Erythroblast (primary cell): ENCODE measurements around the gene CCDC174.

Experiments
- DNase-seq, 2 experiments: peaks; one replicate each; lab custom pipeline; 2025; lab: John Stamatoyannopoulos, UW
- GATA1 ChIP-seq: IDR thresholded peaks from 2 replicates; pipeline ENCODE4 v1.6.1; 2011; ENCODE audit warnings: low read depth, mild to moderate bottlenecking, control low read depth, low read length, moderate library complexity
- POLR2A ChIP-seq: IDR thresholded peaks from 2 replicates; pipeline ENCODE4 v1.6.1; 2011; ENCODE audit warnings: mild to moderate bottlenecking, low read length

The CCDC174 gene

GRCh38 chr3:14687360-14687759 lies 35.8 kb downstream of the CCDC174 start:
- DNase-seq, result no peak
- TF ChIP-seq GATA1 (no peak), POLR2A (no peak)

GRCh38 chr3:14688525-14688924 lies 37.0 kb downstream of the CCDC174 start:
- no peak for DNase-seq
- TF ChIP-seq GATA1 (no peak), POLR2A (no peak)

GRCh38 chr3:14689247-14689980 lies 37.9 kb downstream of the CCDC174 start:
- no peak for DNase-seq
- TF ChIP-seq GATA1 (no peak), POLR2A (no peak)

- TF ChIP-seq GATA1, result no peak
- TF ChIP-seq POLR2A, result no peak
Measured at GRCh38 chr3:14691239-14691638, 39.7 kb downstream of the CCDC174 start.

GRCh38 chr3:14691719-14692118 lies 40.2 kb downstream of the CCDC174 start:
- TF ChIP-seq GATA1, result no peak
- TF ChIP-seq POLR2A, result no peak
- DNase-seq, result no peak

More at GRCh38 chr3:14691239-14691638, 39.7 kb downstream of the CCDC174 start:
- DNase-seq, result no peak

- DNase-seq, result no peak
- TF ChIP-seq POLR2A (no peak), GATA1 (no peak)
Measured at GRCh38 chr3:14698601-14699244, 47.2 kb downstream of the CCDC174 start.

GRCh38 chr3:14699643-14700042 lies 48.1 kb downstream of the CCDC174 start:
- TF ChIP-seq POLR2A, result no peak
- no peak for TF ChIP-seq GATA1
- no peak for DNase-seq

- TF ChIP-seq POLR2A, result no peak
- no peak for TF ChIP-seq GATA1
- DNase-seq, result no peak
Measured at GRCh38 chr3:14700891-14701290, 49.3 kb downstream of the CCDC174 start.

GRCh38 chr3:14701676-14702075 lies 50.1 kb downstream of the CCDC174 start:
- TF ChIP-seq GATA1 (no peak), POLR2A (no peak)
- DNase-seq, result no peak

GRCh38 chr3:14703128-14703750 lies 51.7 kb downstream of the CCDC174 start:
- no peak for TF ChIP-seq POLR2A
- no peak for TF ChIP-seq GATA1
- DNase-seq, result no peak

GRCh38 chr3:14703791-14704190 lies 52.2 kb downstream of the CCDC174 start:
- no peak for DNase-seq
- no peak for TF ChIP-seq POLR2A
- TF ChIP-seq GATA1, result no peak

GRCh38 chr3:14706096-14706495 lies 54.5 kb downstream of the CCDC174 start:
- TF ChIP-seq GATA1 (no peak), POLR2A (no peak)
- no peak for DNase-seq

- no peak for TF ChIP-seq GATA1
- no peak for TF ChIP-seq POLR2A
- DNase-seq, result no peak
Measured at GRCh38 chr3:14716591-14716990, 65.0 kb downstream of the CCDC174 start.

GRCh38 chr3:14717307-14717706 lies 65.7 kb downstream of the CCDC174 start:
- TF ChIP-seq GATA1 (no peak), POLR2A (no peak)
- DNase-seq, result no peak

GRCh38 chr3:14718539-14718938 lies 67.0 kb downstream of the CCDC174 start:
- DNase-seq, result no peak
- TF ChIP-seq POLR2A (no peak), GATA1 (no peak)
